Mesodermal cell (in vitro differentiated cells): ENCODE data around the gene ANK3.

Experiments used
- H3K27ac ChIP-seq: 2 replicates; pipeline ENCODE4 v1.7.0; 2013; ENCODE audit warnings: mild to moderate bottlenecking, low read depth, low read length, moderate library complexity; ENCODE audit not compliant: severe bottlenecking
- H3K36me3 ChIP-seq: 2 replicates; pipeline ENCODE4 v1.7.1; 2013; ENCODE audit warnings: mild to moderate bottlenecking, low read length, moderate library complexity; ENCODE audit not compliant: control insufficient read depth, insufficient read depth
- H3K4me1 ChIP-seq: one replicate; pipeline ENCODE4 v1.7.1; 2013; ENCODE audit warnings: mild to moderate bottlenecking, low read length; ENCODE audit not compliant: insufficient read depth, control insufficient read depth, poor library complexity, severe bottlenecking
- H3K4me3 ChIP-seq: 2 replicates; pipeline ENCODE4 v1.7.0; 2013; ENCODE audit warnings: low read length, control low read depth, mild to moderate bottlenecking; ENCODE audit not compliant: insufficient read depth, poor library complexity, severe bottlenecking; ENCODE audit errors: extremely low read depth
- H3K9me3 ChIP-seq: 2 replicates; pipeline ENCODE4 v1.7.1; 2013; ENCODE audit warnings: mild to moderate bottlenecking, low read length, moderate library complexity; ENCODE audit not compliant: control insufficient read depth
- WGBS, 2 experiments: methylation state at CpG; one replicate each; pipeline ENCODE4 v1.1.5; 2013; ENCODE audit warnings: missing lambda C conversion rate in 2 of 2; ENCODE audit not compliant: insufficient coverage in 2 of 2; 5-methylcytosine and 5-hydroxymethylcytosine counted together

ANK3 gene

DNA sequence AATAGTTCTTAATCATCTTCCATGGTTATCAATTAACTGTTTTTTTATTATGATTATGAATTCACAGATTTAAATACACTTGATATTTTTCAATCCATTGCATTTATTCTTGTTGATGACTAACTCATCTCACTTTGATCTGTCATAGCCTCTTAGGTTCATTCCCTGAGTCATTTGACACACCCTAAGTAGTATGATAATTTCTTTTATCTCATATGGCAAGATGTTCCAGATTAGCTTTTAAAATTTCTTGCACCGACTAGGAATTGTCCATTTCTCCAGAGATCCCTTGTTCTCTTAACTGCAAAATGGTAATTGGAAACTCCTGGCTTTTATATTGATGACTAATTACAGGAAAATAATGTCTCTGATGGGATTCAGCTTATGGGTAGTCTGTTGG, 395.7 kb downstream of the ANK3 start:
- no peak overlapping the region for H3K4me3 ChIP-seq
- no CpG with 5 or more reads among the region's 1 CpG for WGBS, 2 experiments
- no peaks in the 10 kb centered on the region for H3K4me1 ChIP-seq
- no peak overlapping the region for H3K27ac ChIP-seq
- H3K9me3 ChIP-seq: no peaks in the 10 kb centered on the region
- no peaks in the 10 kb centered on the region for H3K36me3 ChIP-seq

DNA sequence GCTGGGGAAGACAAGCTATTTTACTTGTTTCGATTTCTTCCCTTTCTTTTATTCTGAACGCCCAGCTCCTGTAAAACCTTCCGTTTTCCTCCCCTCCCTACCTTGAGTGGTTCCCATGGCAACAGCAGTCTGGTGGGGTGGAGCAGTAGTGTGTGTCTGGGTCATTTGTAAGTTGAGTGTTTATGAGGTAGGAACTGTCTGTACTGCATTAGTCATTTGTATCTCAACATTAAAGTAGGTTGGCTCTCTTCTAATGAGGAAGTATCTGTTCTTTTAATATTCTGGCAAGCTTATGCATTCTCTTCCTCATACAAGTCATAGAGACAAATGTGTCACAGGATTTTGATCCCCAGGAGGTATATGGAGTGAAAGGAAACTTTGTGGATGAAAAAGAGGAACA, 398.0 kb downstream of the ANK3 start:
- Histone ChIP-seq H3K27ac (no peak overlapping the region), H3K4me3 (no peak overlapping the region), H3K9me3 (no peaks in the 10 kb centered on the region), H3K4me1 (no peaks in the 10 kb centered on the region), H3K36me3 (no peaks in the 10 kb centered on the region)
- 67% methylated on average over 1 of the region's 3 CpGs; no CpG with 5 or more reads in 1 of the 2 experiments for WGBS, 2 experiments

DNA sequence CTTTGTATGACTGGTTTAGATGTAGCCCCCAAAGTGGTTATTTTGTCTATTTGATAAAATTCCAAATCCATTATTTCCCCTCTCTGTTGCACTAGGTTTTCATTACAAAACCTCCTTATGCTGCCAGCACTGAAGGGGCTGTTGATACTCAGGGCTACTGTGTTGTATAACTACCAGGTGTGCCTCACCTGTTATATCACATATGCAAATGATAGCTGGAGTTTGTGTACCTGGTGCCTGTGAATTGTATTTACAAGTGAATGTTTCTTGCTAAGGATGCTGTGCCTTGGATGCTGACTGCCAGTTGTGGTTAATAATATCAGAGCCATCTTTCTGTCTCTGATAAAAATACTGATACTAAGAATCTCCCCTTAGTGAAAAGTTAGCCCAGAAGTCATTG, 398.6 kb downstream of the ANK3 start:
- Histone ChIP-seq H3K4me1 (no peaks in the 10 kb centered on the region), H3K36me3 (no peaks in the 10 kb centered on the region), H3K9me3 (no peaks in the 10 kb centered on the region), H3K27ac (no peak overlapping the region), H3K4me3 (no peak overlapping the region)

DNA sequence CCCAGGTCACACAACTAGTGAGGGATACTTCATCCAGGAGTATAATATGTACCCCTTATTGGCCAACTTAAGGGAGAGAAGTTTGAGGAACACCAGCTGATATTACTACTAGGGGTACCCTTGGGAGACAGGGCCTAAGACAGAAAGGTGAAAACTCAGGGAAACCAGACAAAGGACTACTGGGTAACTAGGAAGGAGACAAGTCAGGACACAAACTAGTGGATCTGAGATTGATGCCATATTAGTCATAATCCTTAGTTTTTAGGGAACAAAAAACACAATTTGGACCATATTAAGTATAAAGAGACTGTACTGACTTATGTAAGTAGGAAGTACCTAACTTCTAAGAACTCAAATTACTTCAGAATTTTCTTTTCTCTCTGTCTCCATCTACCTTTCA, 404.0 kb downstream of the ANK3 start:
- no peak overlapping the region for H3K4me3 ChIP-seq
- H3K4me1 ChIP-seq: no peaks in the 10 kb centered on the region
- H3K27ac ChIP-seq: no peak overlapping the region
- H3K36me3 ChIP-seq: no peaks in the 10 kb centered on the region
- no peaks in the 10 kb centered on the region for H3K9me3 ChIP-seq

DNA sequence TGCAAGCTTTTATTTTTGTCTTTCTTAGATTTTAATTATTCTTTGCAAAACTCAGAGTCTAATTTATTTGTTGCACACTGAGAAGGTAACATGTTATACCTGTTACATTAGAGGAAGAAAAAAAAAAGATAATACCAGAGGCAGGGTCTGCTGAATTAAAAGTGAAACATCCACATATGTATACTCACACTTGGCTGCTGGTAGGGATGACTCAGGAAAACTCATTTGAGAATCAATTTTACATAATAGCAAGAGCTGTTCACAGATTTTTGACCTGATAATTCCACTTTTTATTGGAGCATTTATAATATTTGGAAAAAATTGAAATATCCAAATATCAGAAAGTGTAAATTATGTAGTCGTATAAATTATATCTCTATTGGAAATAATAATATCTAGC, 405.3 kb downstream of the ANK3 start:
- Histone ChIP-seq H3K4me1 (no peaks in the 10 kb centered on the region), H3K4me3 (no peak overlapping the region), H3K36me3 (no peaks in the 10 kb centered on the region), H3K9me3 (no peaks in the 10 kb centered on the region), H3K27ac (no peak overlapping the region)
- no CpG with 5 or more reads among the region's 1 CpG for WGBS, 2 experiments

DNA sequence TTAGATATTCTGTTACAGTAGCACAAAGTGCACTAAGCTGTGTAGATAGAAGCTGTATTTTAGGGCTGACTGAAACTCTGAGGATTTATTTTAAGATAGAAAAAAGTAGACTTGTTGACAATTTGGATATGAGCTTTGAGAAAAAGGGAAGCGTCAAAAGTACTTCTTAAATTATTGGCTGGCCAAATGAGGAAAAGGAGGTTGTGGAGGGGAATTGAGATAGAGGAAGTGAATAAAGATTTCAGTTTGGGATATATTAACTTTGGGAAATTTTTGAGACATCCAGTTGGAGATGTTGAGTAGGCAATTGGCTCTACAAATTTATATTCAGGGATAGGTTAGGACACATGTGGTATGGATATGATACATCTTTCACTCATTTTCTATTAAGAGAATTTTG, 409.3 kb downstream of the ANK3 start:
- H3K27ac ChIP-seq: no peak overlapping the region
- peaks cover 4% of the 10 kb centered on the region for H3K9me3 ChIP-seq
- 90 to 100% methylated on average over 1 of the region's 1 CpG for WGBS, 2 experiments
- H3K4me1 ChIP-seq: no peaks in the 10 kb centered on the region
- no peaks in the 10 kb centered on the region for H3K36me3 ChIP-seq
- H3K4me3 ChIP-seq: no peak overlapping the region

DNA sequence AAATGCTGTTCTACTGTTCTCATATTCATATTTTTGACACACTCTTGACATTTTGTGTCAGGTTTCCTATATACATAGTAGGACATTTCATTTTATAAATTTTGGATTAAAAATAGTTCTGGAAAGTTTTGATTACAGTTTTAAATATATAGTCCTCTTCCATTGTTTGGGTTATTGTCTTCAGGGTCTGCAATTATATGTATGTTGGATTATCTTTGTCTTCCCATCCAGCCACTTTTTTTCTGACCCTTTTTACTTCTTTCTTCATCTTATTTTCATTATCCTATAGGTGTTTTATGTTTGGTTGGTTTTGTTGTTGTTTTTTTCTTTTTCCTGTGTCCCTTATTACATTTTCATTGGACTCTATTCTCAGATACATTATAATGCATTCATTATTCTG, 412.2 kb downstream of the ANK3 start:
- H3K27ac ChIP-seq: no peak overlapping the region
- H3K4me3 ChIP-seq: no peak overlapping the region
- H3K9me3 ChIP-seq: peaks cover 4% of the 10 kb centered on the region
- H3K36me3 ChIP-seq: no peaks in the 10 kb centered on the region
- H3K4me1 ChIP-seq: no peaks in the 10 kb centered on the region

DNA sequence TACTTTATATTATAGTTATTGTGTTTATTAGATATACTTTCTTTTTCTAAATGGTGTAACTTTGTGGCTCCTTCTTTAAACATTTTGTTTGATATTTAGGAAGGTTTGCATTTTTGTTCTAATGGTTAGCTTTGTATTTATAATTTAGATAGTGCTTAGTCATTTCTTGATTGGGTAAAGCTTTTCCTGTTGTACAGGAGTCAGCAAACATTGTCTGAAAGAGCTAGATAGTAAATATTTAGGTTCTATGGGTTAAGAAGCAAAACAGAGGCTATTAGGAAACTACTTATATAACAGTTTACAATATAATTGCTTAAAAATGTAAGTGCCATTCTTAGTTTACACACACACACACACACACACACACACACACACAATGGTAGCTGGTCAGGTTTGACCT, 412.8 kb downstream of the ANK3 start:
- Histone ChIP-seq H3K4me3 (no peak overlapping the region), H3K36me3 (no peaks in the 10 kb centered on the region), H3K27ac (no peak overlapping the region), H3K9me3 (peaks cover 4% of the 10 kb centered on the region), H3K4me1 (no peaks in the 10 kb centered on the region)
